GM19238 (cell line): ENCODE measurements around the gene TRPV4.

Experiments used
- DNase-seq: peaks from one replicate; pipeline ENCODE4 v3.0.0; 2011; ENCODE audit warnings: low spot score; ENCODE audit not compliant: insufficient read length

TRPV4 gene

DNA sequence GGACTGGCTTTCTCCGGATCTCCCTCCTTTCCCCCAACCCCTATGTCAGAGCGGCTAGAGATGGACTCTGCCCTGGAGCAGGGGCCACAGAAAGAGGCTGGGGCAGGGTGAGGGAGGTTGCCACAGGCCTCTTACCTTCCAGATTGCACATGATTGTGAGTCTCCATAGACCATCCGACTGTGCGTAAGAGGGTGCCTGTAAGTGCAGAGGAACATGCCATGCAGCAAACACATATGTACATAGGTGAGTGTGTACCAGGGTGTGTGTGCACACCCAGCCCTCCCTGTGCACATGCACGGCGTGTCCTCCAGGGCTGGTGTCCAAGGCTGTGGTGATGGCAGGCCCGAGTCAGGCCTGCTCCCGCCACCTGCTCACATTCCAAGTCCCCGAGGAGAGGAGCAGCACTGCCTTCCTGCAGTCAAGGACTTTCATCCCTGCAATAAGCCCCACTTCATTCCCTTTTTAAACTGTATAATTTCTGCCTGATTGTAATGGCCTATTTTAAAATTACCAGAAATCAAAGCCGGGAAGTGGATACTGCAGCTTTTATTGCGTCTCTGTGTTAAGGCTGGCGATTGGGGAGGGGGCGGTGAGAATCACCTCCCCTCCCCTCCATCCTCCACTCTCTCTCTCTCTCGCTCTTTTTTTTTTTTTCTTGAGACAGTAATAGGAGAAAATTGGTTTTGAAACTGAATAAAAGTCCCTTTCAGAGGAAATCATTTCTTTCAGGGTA, 91.1 kb downstream of the TRPV4 start:
- no peak for DNase-seq

- no peak for DNase-seq
These were observed 91.8 kb downstream of the TRPV4 start for GRCh38 chr12:109741286-109741969.

DNA sequence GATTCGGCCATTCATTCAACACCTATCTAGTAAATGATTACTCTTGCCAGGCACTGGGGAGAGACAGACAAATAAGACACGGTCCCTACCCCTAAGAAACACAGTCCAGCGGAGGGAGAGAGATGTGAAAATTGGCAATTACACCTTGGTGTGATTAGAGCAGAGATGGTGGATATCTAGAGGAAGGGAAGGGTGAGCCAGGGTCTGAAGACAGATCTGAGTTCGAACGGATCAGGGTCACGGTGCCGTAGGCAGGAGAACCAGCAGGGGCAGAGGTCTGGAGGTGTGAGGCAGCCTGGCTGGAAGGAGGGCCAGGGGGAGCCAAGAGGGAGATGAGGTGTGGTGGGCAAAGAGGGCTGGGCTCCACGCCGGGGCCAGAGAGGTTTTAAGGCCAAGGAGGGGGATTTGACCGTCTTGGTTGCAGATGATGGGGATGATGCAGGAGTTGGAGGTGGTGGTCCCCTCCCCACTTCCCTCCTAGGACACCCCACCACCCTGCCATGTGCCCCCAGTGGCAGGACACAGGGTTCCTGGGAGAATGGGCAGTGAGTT, 92.4 kb downstream of the TRPV4 start:
- DNase-seq, result no peak

- no peak for DNase-seq
These were observed 93.2 kb downstream of the TRPV4 start for GRCh38 chr12:109739747-109740693.

DNA sequence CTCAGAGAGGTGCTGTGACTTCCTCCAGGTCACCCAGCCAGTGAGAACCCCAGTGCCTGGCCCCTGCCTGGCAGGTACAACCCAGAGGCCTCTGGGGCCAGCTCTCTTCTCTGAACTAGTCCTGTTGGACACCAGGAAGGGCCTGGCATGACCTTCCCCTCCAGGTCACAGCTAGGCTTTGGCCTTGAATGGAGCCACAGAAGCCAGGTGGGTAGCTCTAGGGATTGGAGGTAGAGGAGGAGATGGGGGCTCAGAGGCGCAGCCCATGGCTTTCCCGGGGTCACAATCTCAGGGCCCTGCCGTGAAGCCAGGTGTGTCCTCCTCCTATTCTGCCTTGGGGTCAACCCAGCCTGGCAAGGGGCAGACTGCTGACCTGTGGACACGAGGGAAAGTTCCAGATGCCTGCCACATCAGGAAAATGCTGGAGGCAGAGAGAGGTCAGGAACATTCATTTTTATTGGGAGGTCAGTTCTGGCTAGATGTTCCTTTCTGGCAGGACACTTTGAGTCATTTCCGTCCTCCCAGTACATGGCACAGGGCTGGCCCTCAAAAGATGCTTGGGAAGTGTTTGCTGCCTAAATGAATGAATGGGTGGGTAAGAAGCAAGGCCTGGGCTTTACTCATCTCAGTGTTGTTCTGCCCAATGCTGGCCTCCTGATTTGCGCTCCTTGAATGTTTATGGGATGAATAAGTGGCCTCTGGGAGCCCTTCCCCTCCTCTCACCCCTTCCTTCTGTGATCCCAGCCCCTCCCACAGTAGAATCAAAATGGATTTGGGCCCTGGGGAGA, 94.1 kb downstream of the TRPV4 start:
- DNase-seq, result no peak

DNA sequence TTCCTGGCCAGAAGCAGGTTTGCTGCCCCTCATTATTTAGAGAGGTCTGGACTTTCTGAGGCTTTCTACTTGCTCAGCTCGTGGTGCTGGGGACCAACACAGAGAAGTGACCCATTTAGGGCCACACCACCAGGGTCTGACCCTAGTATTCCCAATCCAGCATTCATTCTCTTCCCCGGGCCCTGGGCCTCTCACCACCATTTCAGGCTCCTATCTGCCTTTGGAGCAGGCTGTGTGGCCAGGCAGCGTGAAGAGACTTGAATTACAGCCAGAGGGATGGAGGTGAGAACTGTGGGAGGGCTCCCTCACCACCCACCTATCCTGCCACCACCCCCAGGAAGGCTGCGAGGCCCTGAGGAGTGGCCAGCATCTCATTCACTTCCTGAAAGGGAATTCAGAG, 95.0 kb downstream of the TRPV4 start:
- no peak for DNase-seq

DNA sequence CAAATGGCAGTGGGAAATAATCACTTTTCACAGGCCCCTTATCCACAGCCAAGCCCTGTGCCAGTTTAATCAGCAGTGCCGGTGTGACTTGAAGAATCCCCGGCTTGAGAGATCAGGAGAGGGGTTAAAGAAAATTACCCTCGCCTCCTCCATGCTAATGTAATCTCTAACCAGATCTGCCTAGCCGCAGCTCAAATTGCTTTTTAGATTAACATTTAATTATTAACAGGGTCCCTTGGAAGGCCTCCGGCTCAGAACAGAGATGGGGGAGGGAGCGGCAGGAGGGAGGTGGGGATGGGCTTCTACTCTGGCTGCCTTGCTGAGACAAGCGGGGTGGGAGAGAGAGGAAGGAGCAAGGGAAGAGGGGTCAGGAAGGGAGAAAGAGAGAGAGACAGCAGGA, 95.6 kb downstream of the TRPV4 start:
- no peak for DNase-seq

DNA sequence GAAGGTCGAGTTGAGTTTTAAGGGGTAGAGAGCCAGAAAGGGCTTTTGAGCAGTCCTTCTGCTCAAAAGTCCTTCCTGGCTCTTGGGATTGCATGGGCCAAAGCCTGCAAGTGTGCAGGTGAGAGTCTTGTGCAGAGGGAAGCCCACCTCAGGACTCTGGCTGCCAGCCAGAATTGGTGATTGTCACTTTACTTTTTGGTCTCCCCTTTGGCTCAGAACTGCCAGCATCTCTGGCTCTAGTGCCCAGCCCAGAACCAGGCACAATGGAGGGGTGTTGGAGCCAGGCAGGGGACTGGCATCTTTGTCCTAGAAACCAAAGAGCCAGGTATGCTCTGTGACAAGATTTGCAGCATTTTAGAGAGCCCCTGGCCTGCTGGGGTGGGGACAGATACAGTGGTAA, 96.1 kb downstream of the TRPV4 start:
- DNase-seq, result no peak

GRCh38 chr12:109736552-109737108, 96.6 kb downstream of the TRPV4 start:
- DNase-seq, result no peak

DNA sequence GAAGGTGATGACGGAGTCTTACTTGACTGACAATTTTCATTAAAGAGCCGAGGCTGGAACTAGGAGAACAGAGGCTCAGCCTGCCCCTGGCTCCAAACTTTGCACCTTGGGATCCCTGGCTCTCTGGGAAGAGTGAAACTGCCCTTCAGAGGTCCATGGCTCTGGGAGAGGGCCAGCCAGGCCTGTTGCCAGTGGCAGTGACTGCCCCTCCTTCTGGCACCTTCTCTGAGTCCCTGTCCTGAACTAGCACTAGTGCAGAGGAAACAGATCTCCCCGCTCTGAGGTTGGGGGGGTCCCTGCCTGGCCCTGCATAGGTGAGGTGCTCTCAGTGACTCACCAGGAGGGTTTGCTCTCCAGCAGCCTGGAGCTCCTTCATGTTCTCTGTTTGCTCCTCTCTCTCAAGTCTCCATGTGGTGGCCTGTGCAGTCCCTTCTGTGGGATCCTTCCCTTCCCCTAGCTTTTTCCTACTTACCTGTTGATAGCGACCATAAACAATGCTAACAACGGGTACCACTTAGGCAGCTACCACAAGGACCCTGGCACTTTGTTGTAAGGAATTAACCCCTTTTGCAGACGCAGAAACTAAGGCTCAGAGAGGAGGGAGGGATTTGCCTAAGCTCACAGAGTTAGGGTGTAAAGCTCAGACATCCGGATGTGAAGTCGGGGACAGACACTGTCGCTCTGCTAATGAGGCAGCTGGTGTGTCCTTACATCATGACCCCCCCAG, 97.2 kb downstream of the TRPV4 start:
- no peak for DNase-seq

DNA sequence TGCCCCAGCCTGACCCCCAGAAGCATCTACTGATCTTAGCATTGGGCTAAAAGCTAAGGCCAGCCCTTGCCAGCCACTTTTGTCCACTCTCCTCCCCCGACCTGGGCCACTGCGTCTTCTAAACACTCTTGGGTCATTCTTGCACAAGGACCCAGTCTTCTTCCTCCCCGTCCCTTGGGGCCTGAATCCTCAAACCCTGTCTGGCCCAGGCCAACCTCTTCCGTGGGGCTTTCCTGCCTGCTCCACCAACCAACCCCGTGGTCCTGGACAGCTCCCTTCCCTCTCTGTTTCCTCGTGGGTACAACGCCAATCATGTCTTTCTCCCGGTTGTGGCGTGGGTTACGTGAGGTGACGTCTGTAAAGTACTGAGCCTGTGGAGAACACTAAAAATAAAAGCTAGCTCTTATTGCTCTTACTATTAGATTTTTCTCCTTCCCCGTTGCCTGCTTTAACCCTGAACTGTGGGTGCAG, 98.1 kb downstream of the TRPV4 start:
- DNase-seq, result no peak

GRCh38 chr12:109734219-109735000, 98.8 kb downstream of the TRPV4 start:
- no peak for DNase-seq
